H1 (cell line): ENCODE measurements around the gene DCXR. TPM values are rescaled to one million over a fixed set of nuclear protein-coding genes. Genes with fewer than 3 reads are reported as not detected.
A peak's percentile ranks its signal among the peaks of the same experiment; 100 is the strongest.

Experiments used
- CTCF ChIA-PET: fragments of 300-600 bp; sonication (Branson Sonifier 250); formaldehyde crosslinking; loops from one replicate; lab custom pipeline; 2021; ENCODE audit not compliant: partially characterized antibody; lab: Charles Lee
- POLR2A ChIA-PET: fragments of 300-600 bp; sonication (Branson Sonifier 250); formaldehyde crosslinking; loops from one replicate; lab custom pipeline; 2021; ENCODE audit warnings: inconsistent platforms; ENCODE audit not compliant: partially characterized antibody; lab: Charles Lee
- DNase-seq, 2 experiments: peaks; one replicate each; pipeline versions ENCODE4 v3.0.0 to v3.0.0-alpha.2; 2010 to 2022; ENCODE audit warnings: low spot score in 2 of 2, low read depth in 1 of 2, mixed read lengths in 1 of 2
- FAIRE-seq: peaks from 2 replicates; lab custom pipeline; 2011; peaks lifted over from hg19 to GRCh38; lab: Jason Lieb, UNC
- H2AFZ ChIP-seq: 2 replicates; pipeline ENCODE4 v1.8.1; 2012; ENCODE audit warnings: low read length, inconsistent platforms
- H2AK5ac ChIP-seq: 2 replicates; pipeline ENCODE4 v1.6.1; 2013; ENCODE audit warnings: low read depth, low read length
- H2BK120ac ChIP-seq: replicated peaks from 2 replicates; pipeline ENCODE3; 2013; ENCODE audit warnings: low read depth, low read length, inconsistent platforms
- H2BK12ac ChIP-seq: 2 replicates; pipeline ENCODE4 v1.6.1; 2013; ENCODE audit warnings: low read depth, low read length
- H2BK15ac ChIP-seq: 2 replicates; pipeline ENCODE4 v1.6.1; 2013; ENCODE audit warnings: low read length
- H2BK20ac ChIP-seq: 2 replicates; pipeline ENCODE4 v1.6.1; 2013; ENCODE audit warnings: low read length
- H2BK5ac ChIP-seq: 2 replicates; pipeline ENCODE4 v1.6.1; 2013; ENCODE audit warnings: low read depth, low read length
- H3K14ac ChIP-seq: 2 replicates; pipeline ENCODE4 v1.6.1; 2013; ENCODE audit warnings: inconsistent platforms; ENCODE audit not compliant: insufficient read length
- H3K18ac ChIP-seq: 2 replicates; pipeline ENCODE4 v1.6.1; 2013; ENCODE audit warnings: low read length; ENCODE audit errors: extremely low read depth
- H3K23ac ChIP-seq: 2 replicates; pipeline ENCODE4 v1.6.1; 2013; ENCODE audit warnings: inconsistent platforms; ENCODE audit not compliant: insufficient read length
- H3K23me2 ChIP-seq: 2 replicates; pipeline ENCODE4 v1.6.1; 2013; ENCODE audit warnings: low read depth, low read length
- H3K27ac ChIP-seq: 2 replicates; pipeline ENCODE4 v1.6.1; 2011; ENCODE audit warnings: low read depth, low read length, inconsistent platforms
- H3K27me3 ChIP-seq, 4 experiments: replicated peaks in 1 of 4; 1 replicate in 1 of 4; 2 replicates in 3 of 4; pipeline versions ENCODE4 v1.6.1 to v1.8.1; 2011 to 2013; ENCODE audit warnings: low read length in 3 of 4, mild to moderate bottlenecking in 3 of 4, inconsistent platforms in 2 of 4, mixed read lengths in 2 of 4, moderate library complexity in 1 of 4; ENCODE audit not compliant: control insufficient read depth in 3 of 4, insufficient read depth in 3 of 4; ENCODE audit errors: extremely low read depth in 1 of 4
- H3K36me3 ChIP-seq, 4 experiments: 2 replicates each; pipeline versions ENCODE4 v1.6.1 to v1.8.1; 2011 to 2013; ENCODE audit warnings: mild to moderate bottlenecking in 4 of 4, low read length in 3 of 4, moderate library complexity in 2 of 4, control low read depth in 1 of 4, inconsistent platforms in 1 of 4; ENCODE audit not compliant: insufficient read depth in 4 of 4, control insufficient read depth in 2 of 4
- H3K4ac ChIP-seq: replicated peaks from 2 replicates; pipeline ENCODE3; 2013; ENCODE audit warnings: low read length, low read depth, mixed read lengths, inconsistent platforms; ENCODE audit not compliant: insufficient read length
- H3K4me1 ChIP-seq, 4 experiments: replicated peaks in 1 of 4; 1 replicate in 1 of 4; 2 replicates in 3 of 4; pipeline versions ENCODE4 v1.6.1 to v1.8.1; 2011 to 2013; ENCODE audit warnings: low read length in 3 of 4, inconsistent platforms in 2 of 4, mixed read lengths in 1 of 4; ENCODE audit not compliant: insufficient read depth in 4 of 4, control insufficient read depth in 3 of 4
- H3K4me2 ChIP-seq, 2 experiments: 2 replicates each; pipeline versions ENCODE4 v1.6.1 to v1.8.1; 2011 to 2013; ENCODE audit warnings: low read depth in 2 of 2, low read length in 2 of 2, control low read depth in 1 of 2, inconsistent platforms in 1 of 2, mild to moderate bottlenecking in 1 of 2; ENCODE audit not compliant: insufficient read depth in 1 of 2
- H3K4me3 ChIP-seq, 4 experiments: fragments of 200-600, 300-600 bp in 1 of 4; sonication (generic), shearing (Covaris generic), sonication (Bioruptor Twin) in 1 of 4; 2 replicates each; pipeline versions ENCODE4 v1.5.1 to v1.8.1; 2011 to 2016; ENCODE audit warnings: low read length in 4 of 4, low read depth in 3 of 4, control low read depth in 2 of 4, inconsistent platforms in 2 of 4, mild to moderate bottlenecking in 2 of 4, mixed read lengths in 1 of 4, moderate library complexity in 1 of 4; ENCODE audit not compliant: insufficient read depth in 2 of 4; ENCODE audit errors: extremely low read depth in 1 of 4
- H3K56ac ChIP-seq: replicated peaks from 2 replicates; pipeline ENCODE3; 2013; ENCODE audit warnings: low read depth, mild to moderate bottlenecking, mixed read lengths, low read length, inconsistent platforms; ENCODE audit not compliant: insufficient read length
- H3K79me1 ChIP-seq: 2 replicates; pipeline ENCODE4 v1.6.1; 2013; ENCODE audit warnings: low read depth, low read length, control low read depth
- H3K79me2 ChIP-seq, 2 experiments: 2 replicates each; pipeline versions ENCODE4 v1.6.1 to v1.8.1; 2012 to 2013; ENCODE audit warnings: low read length in 2 of 2, mild to moderate bottlenecking in 2 of 2, inconsistent platforms in 1 of 2; ENCODE audit not compliant: insufficient read depth in 2 of 2, control insufficient read depth in 1 of 2
- H3K9ac ChIP-seq, 4 experiments: replicated peaks in 1 of 4; 1 replicate in 1 of 4; 2 replicates in 3 of 4; pipeline versions ENCODE4 v1.6.1 to v1.8.1; 2011 to 2013; ENCODE audit warnings: low read depth in 3 of 4, low read length in 3 of 4, control low read depth in 2 of 4, mild to moderate bottlenecking in 2 of 4, moderate library complexity in 2 of 4, inconsistent platforms in 1 of 4; ENCODE audit errors: extremely low read depth in 1 of 4
- H3K9me3 ChIP-seq, 2 experiments: 2 replicates each; pipeline versions ENCODE4 v1.6.1 to v1.8.1; 2012 to 2013; ENCODE audit warnings: mild to moderate bottlenecking in 2 of 2, moderate library complexity in 2 of 2, control low read depth in 1 of 2, inconsistent platforms in 1 of 2, low read depth in 1 of 2, low read length in 1 of 2, mixed read lengths in 1 of 2; ENCODE audit not compliant: insufficient read depth in 2 of 2
- H4K20me1 ChIP-seq, 2 experiments: replicated peaks in 1 of 2; 2 replicates each; pipeline versions ENCODE3 to v1.8.1; 2011 to 2013; ENCODE audit warnings: inconsistent platforms in 2 of 2, low read length in 2 of 2, mild to moderate bottlenecking in 1 of 2; ENCODE audit not compliant: insufficient read depth in 2 of 2, control insufficient read depth in 1 of 2
- H4K5ac ChIP-seq: 2 replicates; pipeline ENCODE4 v1.6.1; 2013; ENCODE audit warnings: low read length, low read depth, mixed read lengths, inconsistent platforms; ENCODE audit not compliant: insufficient read length
- H4K8ac ChIP-seq: 2 replicates; pipeline ENCODE4 v1.8.0; 2013; ENCODE audit warnings: mild to moderate bottlenecking, moderate library complexity, low read length, inconsistent platforms; ENCODE audit not compliant: insufficient read depth; ENCODE audit errors: extremely low read depth
- H4K91ac ChIP-seq: replicated peaks from 2 replicates; pipeline ENCODE3; 2013; ENCODE audit warnings: low read length, mixed read lengths, inconsistent platforms; ENCODE audit not compliant: insufficient read length
- BRCA1 ChIP-seq: IDR thresholded peaks from 2 replicates; pipeline ENCODE4 v1.6.1; 2012; ENCODE audit warnings: low read depth, low read length, improper control_type of control experiment
- CBX8 ChIP-seq: fragments of 300-800, 300-1000 bp; sonication (generic); IDR thresholded peaks from 2 replicates; pipeline ENCODE4 v1.7.1; 2016; ENCODE audit warnings: low read depth, low read length, borderline replicate concordance
- EGR1 ChIP-seq: IDR thresholded peaks from 2 replicates; pipeline ENCODE4 v1.6.1; 2011; ENCODE audit warnings: low read depth, low read length, borderline replicate concordance
- POLR2AphosphoS5 ChIP-seq: IDR thresholded peaks from 2 replicates; pipeline ENCODE4 v1.6.1; 2011; ENCODE audit warnings: low read depth, low read length
- RFX5 ChIP-seq: IDR thresholded peaks from 2 replicates; pipeline ENCODE4 v1.6.1; 2011; ENCODE audit warnings: low read depth, low read length, improper control_type of control experiment, borderline replicate concordance
- SIN3A ChIP-seq, 2 experiments: IDR thresholded peaks in 1 of 2; conservative IDR thresholded peaks in 1 of 2; 2 replicates each; pipeline ENCODE4 v1.6.1; 2011 to 2012; ENCODE audit warnings: low read length in 2 of 2, improper control_type of control experiment in 1 of 2, low read depth in 1 of 2, mild to moderate bottlenecking in 1 of 2
- SUZ12 ChIP-seq: fragments of 200-600 bp; sonication (generic); IDR thresholded peaks from 2 replicates; pipeline ENCODE4 v1.6.1; 2012; ENCODE audit warnings: mild to moderate bottlenecking, inconsistent platforms, low read length, moderate library complexity, mixed read lengths
- TCF12 ChIP-seq: IDR thresholded peaks from 2 replicates; pipeline ENCODE4 v1.6.1; 2011; ENCODE audit warnings: low read depth, mild to moderate bottlenecking, low read length
- TEAD4 ChIP-seq: IDR thresholded peaks from 2 replicates; pipeline ENCODE4 v1.6.1; 2012; ENCODE audit warnings: low read depth, low read length, inconsistent platforms, mixed read lengths
- WGBS, 2 experiments: shearing (Covaris generic) in 1 of 2; methylation state at CpG; one replicate each; pipeline versions ENCODE4 v1.1.6 to v1.1.7; 2013 to 2015; ENCODE audit warnings: low lambda C conversion rate in 2 of 2, mixed read lengths in 2 of 2, inconsistent platforms in 1 of 2, low coverage in 1 of 2, missing lambda C conversion rate in 1 of 2; ENCODE audit not compliant: insufficient replicate concordance in 2 of 2, insufficient coverage in 1 of 2, insufficient read length in 1 of 2; ENCODE audit errors: extremely low coverage in 1 of 2, missing lambda C conversion rate in 1 of 2; 5-methylcytosine and 5-hydroxymethylcytosine counted together
- polyA plus RNA-seq, 7 experiments: library from polyadenylated mRNA; depleted of rRNA in 3 of 7; stranded (reverse) in 5 of 7; unstranded in 2 of 7; fragments of >200 nt in 5 of 7; fragments of 200-250 nt in 2 of 7; gene quantifications; 1 replicate in 5 of 7; 2 replicates in 1 of 7; 4 replicates in 1 of 7; pipeline versions ENCODE4 v1.2.1 to v1.2.3, GENCODE V29; 2011 to 2013; ENCODE audit warnings: missing spikeins in 2 of 7, mixed read lengths in 2 of 7
- total RNA-seq: library from RNA; stranded (reverse); fragmentation: NEBNext Ultra II Directional; extraction: Animal tissue kit (Norgen Biotek cat#: 25700); gene quantifications from 2 replicates; pipeline ENCODE4 v1.2.1, GENCODE V29; 2021

Gene DCXR
- total and polyA plus RNA-seq, 2 of the 8 experiments (the other 6 are each of a cell fraction or from before 2014, with no cell fraction given), result 96.3 to 212 TPM

DNA sequence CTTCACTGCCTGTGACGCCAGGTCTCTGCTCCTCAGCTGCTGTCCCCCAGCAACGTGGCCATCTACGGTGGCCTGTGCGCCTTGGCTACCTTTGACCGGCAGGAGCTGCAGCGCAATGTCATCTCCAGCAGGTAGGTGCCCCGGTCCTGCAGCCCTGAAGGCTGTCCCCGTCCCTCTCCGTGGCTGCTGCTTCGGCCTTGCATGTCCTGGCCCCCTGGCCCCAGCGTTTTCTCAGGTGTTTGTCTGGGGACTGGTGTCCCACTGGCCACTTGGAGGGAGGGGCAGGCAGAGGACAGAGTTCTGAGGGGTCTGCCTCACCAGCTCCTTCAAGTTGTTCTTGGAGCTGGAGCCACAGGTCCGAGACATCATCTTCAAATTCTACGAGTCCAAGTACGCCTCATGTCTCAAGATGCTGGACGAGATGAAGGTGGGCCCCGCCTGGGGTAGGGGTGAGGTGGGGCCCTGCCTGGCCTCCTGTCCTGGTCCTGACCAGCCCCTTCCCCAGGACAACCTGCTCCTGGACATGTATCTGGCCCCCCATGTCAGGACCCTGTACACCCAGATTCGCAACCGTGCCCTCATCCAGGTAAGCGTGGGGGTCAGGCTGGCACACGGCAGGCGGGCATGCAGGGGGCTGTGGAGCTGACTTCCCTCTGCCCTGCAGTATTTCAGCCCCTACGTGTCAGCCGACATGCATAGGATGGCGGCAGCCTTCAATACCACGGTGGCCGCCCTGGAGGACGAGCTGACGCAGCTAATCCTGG lies 18.6 kb upstream of the DCXR start:
- CTCF ChIA-PET, result interaction anchor here (1.1 to 5.4 kb wide), 4 partner anchors 9 to 98 kb away, joined by 3 to 40 read pairs (median 6); partner anchors contain the start of genes DUS1L and RAC3
- H3K9ac ChIP-seq, result peak overlapping the region in 1 of 4 experiments; percentile 37; a peak in 2 of 7 replicates

More for the DNA sequence above, 18.6 kb upstream of the DCXR start:
- no peak overlapping the region for H4K8ac ChIP-seq
- H2BK15ac ChIP-seq, result no peak overlapping the region
- H3K4me3 ChIP-seq, result no peak overlapping the region
- peaks cover 4 to 21% of the 10 kb centered on the region in 2 experiments for H4K20me1 ChIP-seq
- FAIRE-seq, result no peak
- no peak overlapping the region for H3K23ac ChIP-seq
- WGBS, 2 experiments, result 95% methylated on average over 28 of the region's 28 CpGs; no CpG with 5 or more reads in 1 of the 2 experiments
- no peak overlapping the region for H4K5ac ChIP-seq
- H3K27me3 ChIP-seq, result no peaks in the 10 kb centered on the region
- H3K23me2 ChIP-seq, result peaks cover 6% of the 10 kb centered on the region; the same call in 1 of the 2 replicates
- no peak overlapping the region for H2BK12ac ChIP-seq
- H4K91ac ChIP-seq, result no peak overlapping the region
- H3K27ac ChIP-seq, result no peak overlapping the region
- peaks cover 14 to 36% (median 28%) of the 10 kb centered on the region in 4 experiments for H3K36me3 ChIP-seq
- no peak overlapping the region for H3K18ac ChIP-seq
- H3K9me3 ChIP-seq, result no peaks in the 10 kb centered on the region
- no peak overlapping the region for H2BK20ac ChIP-seq
- no peak overlapping the region for H3K4me2 ChIP-seq
- no peak overlapping the region for H2BK5ac ChIP-seq
- TF ChIP-seq SIN3A (conservative IDR thresholded peaks at IDR 0.05 in 1 of 2, IDR thresholded peaks at IDR 0.05 in 1 of 2; ENCODE audit: low read depth in 1 of 2, low read length in 2 of 2) (no peak), EGR1 (no peak), BRCA1 (no peak), TCF12 (no peak), TEAD4 (no peak), CBX8 (no peak), POLR2AphosphoS5 (no peak; the same call in 1 of the 2 replicates), RFX5 (no peak), SUZ12 (no peak)
- H2AFZ ChIP-seq, result no peak overlapping the region
- POLR2A ChIA-PET, result interaction anchor here (0.6 to 13.2 kb wide), 20 partner anchors 8 to 144 kb away, joined by 3 to 161 read pairs (median 3); partner anchors contain the start of genes DUS1L and RAC3
- H3K14ac ChIP-seq, result no peak overlapping the region
- peaks cover 0 to 12% of the 10 kb centered on the region in 2 experiments; a peak in 1 of 4 replicates for H3K79me2 ChIP-seq
- H3K79me1 ChIP-seq, result peaks cover 6% of the 10 kb centered on the region; the same call in 1 of the 2 replicates
- H3K4me1 ChIP-seq, result peaks cover 0 to 7% (median 3%) of the 10 kb centered on the region in 4 experiments; a peak in 4 of 7 replicates
- no peak overlapping the region for H2BK120ac ChIP-seq
- H3K4ac ChIP-seq, result no peak overlapping the region
- no peak overlapping the region for H3K56ac ChIP-seq
- H2AK5ac ChIP-seq, result no peak overlapping the region
- no peak for DNase-seq
